GM21390 (cell line): ENCODE results near the gene MCAT.

Source experiments
- ATAC-seq: cut with Tn5 transposase; IDR thresholded peaks from one replicate; pipeline ENCODE4 v1.9.1; 2021; ENCODE audit not compliant: unreplicated experiment

MCAT gene, protein sequence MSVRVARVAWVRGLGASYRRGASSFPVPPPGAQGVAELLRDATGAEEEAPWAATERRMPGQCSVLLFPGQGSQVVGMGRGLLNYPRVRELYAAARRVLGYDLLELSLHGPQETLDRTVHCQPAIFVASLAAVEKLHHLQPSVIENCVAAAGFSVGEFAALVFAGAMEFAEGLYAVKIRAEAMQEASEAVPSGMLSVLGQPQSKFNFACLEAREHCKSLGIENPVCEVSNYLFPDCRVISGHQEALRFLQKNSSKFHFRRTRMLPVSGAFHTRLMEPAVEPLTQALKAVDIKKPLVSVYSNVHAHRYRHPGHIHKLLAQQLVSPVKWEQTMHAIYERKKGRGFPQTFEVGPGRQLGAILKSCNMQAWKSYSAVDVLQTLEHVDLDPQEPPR

DNA sequence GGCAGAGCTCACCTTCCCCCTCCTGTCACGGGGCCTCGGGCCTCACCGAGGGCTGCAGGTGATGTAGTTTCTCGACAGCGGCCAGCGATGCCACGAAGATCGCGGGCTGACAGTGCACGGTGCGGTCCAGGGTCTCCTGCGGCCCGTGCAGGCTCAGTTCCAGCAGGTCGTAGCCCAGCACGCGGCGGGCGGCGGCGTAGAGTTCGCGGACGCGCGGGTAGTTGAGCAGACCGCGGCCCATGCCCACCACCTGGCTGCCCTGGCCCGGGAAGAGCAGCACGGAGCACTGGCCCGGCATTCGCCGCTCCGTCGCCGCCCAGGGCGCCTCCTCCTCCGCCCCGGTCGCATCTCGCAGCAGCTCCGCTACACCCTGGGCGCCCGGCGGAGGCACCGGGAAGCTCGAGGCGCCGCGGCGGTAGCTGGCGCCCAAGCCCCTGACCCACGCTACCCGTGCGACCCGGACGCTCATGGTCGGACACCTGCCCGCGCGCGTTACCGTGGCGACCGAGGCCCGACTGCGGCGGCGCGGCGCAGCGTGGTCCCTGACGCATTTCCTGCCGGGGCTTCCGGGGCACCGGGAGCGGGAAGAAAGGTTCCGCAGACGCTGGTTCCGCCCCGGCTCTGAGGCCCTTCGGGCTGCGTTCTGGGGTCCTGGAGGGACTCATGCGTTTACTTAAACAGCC lies at the start of gene MCAT:
Gene MCAT, minus strand, starts transcription at position 519 of the 683 bp plus-strand sequence. Its CDS starts 50 bp downstream, at position 469.
- peak; percentile 59 for ATAC-seq

DNA sequence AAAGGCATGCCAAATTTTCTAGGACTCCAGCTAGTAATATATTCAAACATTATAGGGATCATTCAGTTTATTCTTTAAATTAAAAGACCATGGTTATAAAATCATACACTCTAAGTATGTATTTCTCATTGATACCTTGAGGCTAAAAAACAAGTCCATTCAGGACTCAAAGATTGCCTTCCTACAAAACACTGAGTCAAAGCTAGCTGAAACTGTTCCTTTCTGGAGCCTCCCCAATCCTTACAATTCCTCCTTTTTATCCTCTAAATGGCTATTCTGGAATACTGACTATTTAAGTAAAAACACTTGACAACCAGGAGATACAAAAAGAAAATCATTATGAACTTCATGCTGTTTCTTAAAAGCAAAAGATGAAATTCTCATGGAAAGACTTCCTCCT lies 48.6 kb upstream of the MCAT start:
- ATAC-seq: no peak

DNA sequence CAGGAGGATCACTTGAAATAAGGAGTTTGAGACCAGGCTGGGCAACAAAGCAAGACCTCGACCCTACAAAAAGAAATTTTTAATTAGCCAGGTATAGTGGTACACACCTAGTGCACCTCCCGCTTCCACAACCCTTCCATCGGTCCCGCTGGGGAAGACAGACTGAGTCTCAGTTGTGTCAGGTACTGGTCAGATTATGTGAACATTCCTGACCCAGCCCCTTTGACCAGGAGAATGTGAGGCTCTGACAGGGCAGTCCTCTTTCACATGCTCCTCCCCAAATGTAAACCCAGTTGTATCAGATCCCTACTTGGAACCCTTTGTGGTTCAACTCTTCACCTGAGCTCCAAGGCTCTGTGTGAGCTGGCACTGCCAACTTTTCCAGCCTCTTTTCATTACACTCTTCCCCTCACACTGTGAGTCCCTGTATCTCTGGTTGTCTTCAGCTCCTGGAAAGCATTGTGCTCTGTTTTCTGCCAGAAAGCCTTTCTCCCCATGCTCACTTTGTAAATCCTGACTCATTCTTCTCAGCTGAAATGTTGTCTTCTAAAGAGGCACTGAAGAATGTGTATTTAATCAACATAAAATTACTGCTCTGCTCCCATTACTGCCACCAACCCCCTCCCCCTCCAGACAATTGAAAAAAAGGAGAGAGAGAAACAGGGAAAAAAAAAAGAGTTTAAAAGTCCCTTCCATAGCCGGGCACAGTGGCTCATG lies 45.8 kb upstream of the MCAT start:
- ATAC-seq: no peak

DNA sequence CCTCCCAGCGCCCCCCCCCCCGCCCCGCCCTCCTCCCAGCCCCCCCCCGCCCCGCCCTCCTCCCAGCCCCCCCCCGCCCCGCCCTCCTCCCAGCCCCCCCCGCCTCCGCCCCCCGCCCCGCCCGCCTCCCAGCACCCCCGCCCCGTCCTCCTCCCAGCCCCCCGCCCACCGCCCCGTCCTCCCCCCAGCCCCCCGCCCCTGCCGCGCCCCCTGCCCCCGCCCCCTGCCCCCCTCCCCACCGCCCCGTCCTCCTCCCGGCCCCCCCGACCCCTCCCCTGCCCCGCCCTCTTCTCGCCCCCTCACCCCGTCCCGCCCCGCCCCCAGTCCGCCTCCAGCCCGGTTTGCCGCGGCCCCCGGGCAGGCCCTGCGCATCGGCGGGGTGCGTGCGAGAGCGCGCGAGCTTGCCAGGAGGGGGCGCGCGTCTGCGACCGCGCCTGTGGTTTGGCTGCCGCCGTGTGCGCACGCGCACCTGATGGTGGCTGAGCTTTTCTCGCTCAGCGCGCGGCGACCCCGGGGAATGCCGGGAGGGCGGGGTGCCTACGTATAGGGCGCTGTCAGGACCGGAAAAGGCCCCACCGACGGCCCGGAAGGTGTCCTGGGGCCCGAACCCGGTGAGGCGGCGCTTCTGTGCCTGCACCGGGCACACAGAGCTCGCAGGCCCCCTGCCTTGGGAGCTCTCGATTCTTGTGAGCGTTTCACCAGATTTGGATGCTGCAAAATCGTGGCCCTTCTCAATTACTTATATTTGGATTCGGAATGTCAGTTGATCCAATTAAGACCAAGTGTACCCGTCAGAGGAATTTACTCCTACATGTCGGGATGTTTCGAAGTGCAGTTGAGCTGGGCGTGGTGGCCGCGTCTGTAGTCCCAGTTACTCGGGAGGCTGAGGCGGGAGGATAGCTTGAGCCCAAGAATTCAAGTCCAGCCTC lies 44.2 kb upstream of the MCAT start:
- ATAC-seq: peak; percentile 82

DNA sequence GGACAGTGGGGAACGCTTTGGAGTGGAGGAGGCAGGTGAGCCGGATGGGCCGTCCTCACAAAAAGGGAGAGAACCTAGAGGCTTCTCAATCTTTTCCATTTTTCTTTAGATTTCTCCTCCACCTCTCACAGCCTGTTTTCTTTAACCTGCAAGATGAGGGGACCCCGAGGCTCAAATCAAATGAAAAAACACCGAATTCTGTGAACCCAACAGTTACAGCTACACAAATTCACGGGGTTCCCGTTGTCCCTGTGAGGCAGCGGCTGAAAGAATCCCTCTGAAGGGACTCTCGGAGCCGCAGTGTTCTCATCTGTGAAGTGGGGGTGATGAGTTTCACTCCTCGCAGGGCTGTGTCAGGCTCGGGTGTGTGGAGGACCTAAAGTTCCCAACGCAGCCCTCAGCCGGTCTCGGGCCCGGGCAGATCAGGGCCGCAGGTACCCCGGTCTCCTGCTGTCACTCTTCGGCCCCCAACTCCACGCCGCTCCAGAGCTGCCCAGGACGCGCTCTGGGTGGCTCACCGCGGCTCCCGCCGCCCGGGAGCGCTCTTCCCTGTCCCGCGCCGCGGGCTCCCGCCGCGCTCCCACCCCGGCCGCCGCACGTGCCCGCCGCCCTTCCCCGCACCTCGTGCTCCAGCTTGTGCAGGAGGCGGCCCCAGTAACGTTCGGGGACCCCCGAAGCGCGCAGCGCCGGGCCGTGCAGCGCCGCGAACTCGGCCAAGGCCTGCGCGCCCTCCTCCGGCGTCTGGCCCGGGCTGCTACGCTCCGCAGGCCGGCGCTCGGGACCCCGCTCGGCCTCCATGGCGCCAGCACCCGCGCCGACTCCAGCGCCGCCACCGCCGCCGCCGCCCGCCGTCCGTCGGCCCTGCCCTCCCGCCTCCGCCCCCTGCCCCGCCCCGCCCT lies 43.3 kb upstream of the MCAT start, which contains the start of gene TTLL12:
Gene TTLL12, minus strand, starts transcription at position 863 of the 899 bp plus-strand sequence. Its CDS starts 65 bp downstream, at position 798.
- peak; percentile 52 for ATAC-seq

DNA sequence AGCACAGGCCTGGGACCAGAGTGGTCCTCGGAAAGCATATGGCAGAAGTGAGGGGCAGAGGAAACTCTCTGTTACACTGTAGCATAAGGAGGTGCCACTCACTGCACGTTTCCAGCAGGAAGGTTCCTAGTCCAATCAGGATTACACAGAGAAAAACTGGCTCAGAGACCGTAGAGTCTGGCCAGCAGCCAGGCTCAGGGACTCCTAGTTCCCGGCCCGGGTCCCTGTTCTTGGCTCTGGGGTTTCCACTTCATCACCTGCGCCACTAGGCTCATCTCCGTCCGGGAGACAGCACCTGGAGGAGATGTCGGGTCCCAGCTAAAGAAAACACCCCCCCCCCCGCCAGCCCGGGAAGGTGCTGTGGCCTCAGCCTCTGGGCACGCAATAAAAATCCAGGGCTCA lies 42.7 kb upstream of the MCAT start:
- no peak for ATAC-seq

DNA sequence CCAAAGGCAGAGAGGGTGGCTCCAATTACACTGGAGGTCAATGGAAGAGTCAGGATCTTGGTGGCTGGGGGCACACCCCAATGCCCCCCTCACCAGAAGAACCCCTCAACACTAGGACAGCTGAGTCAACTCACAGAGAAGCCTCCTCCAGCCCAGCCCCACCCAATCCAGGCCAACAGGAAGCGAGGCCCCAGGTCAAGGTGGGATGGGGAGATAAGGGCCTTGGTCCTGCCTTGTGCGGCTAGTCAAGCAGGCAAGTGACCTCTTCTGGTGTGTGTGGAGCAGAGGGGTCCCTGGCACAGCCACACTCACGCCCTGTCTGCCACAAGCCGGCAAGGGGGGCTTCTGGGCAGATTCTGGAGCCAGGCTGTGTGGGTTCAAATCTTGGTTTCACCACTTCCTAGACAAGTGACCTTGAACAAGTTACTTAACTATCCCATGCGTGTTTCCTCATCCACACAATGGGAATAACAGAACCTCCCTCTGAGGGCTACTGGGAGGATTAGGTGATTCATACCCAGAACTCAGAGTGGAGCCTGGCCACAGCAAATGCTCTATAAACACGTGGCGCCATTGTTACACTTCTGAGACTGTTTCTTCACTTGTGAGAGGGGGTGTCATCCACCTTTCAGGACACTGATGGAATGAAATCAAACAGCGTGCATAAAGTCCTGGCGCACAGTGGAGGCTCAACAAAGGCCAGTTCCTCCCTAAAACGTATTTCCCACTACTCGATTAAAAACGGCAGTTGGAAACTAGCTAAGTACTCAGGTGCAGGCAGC lies 40.5 kb upstream of the MCAT start:
- ATAC-seq: no peak

DNA sequence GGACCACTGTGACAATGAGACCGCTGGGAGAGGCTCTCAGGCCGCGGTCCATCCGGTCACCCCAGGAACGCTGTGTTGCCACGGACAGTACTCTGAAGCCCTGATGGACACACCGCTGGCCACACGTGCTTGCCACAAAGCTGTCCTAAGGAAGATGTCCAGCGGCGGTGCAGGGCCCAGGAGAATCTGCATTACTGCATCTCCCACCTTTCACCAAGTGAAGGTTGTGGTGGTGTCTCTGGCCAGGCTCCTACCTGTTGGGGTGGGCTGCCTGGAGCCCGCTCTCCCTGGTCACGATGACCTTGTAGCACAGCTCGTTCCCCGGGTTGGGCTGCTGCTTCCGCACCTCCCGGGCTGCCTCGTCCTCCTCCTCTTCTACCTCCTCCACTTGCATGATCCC lies 39.5 kb upstream of the MCAT start:
- no peak for ATAC-seq

DNA sequence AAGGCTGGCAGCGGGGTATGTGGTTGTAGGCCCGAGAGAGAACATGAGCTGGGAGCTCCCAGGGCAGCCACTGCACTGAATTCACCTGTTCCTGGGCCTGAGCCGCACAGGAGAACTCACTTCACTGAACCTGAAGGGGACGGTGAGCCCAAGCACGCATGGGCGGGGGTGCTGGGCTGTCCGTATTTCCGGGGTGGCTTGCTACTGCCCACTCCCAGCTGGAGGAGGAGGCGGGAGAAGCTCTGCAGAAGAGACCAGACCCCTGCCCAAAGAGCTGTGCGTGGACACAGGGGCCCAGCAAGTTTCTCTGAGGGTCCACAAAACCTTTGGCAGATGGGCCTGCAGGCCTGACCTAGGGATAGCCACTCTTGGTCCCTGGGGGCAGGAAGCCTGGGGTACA lies 38.9 kb upstream of the MCAT start:
- ATAC-seq: no peak

DNA sequence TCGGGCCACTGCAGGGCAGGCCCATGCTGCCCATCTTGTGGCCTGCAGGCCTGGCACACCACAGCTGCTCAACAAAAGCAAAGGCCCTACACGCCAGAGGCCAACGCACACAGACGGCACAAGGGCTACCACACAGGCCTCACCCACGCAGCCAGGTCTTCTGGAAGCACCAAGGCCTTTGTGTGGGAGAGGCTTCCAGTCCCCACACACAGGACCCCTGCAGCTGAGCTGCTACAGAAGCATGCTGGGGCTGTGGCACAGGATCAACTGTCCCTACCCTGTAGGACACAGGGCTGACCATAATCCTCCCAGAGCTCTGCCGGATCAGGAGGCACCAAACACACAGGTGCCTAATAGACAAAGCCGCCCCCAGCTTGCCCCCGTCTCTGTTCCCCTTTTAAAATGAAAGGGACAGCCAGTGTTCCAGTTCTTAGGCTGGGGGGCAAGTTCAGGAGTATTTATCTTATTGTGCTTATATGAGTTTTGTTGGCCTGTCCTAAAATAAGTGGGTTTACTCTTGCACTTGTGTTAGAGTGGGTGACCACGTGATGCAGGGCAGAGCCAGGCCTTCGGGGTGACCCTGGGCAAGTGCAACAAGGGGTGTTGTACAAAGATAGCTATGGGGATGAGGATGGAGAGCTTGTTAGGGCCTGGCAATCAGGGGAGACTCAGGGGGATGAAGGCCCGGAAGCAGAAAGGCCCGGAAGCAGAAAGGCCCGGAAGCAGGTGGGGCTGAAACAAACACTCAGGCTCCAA lies 38.3 kb upstream of the MCAT start:
- ATAC-seq: no peak

DNA sequence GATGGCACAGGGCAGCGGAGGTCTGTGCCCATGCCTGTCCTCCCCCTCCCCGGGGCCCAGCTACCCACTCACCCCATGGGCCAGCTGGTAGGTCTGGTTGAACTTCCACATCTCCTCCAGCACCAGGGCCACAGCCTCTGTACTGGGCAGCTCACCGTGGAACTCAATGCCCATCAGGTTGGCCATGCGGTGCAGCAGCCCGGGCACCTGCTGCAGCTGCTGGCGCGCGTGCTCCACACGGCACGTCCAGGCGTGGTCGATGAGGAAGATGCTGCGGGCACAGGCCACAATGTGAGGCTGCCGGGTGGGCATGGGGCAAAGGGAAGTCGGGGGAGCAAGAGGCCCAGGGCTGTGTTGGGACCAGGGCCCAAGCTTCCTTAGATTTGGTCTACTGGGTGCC lies 37.5 kb upstream of the MCAT start:
- ATAC-seq: no peak

DNA sequence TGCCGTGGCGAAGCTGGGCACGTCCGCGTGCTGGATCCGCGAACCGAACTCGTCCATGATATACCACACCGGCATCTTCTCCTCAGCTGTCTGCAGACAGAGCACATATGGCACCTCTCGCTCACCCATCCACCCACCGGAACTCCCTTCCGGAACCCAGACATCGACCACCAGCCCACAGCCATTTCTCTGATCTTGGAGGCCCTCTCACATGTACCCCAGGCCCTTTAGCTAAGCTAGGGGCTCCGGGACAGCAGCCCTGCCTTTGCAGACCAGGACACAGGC lies 36.7 kb upstream of the MCAT start:
- no peak for ATAC-seq

DNA sequence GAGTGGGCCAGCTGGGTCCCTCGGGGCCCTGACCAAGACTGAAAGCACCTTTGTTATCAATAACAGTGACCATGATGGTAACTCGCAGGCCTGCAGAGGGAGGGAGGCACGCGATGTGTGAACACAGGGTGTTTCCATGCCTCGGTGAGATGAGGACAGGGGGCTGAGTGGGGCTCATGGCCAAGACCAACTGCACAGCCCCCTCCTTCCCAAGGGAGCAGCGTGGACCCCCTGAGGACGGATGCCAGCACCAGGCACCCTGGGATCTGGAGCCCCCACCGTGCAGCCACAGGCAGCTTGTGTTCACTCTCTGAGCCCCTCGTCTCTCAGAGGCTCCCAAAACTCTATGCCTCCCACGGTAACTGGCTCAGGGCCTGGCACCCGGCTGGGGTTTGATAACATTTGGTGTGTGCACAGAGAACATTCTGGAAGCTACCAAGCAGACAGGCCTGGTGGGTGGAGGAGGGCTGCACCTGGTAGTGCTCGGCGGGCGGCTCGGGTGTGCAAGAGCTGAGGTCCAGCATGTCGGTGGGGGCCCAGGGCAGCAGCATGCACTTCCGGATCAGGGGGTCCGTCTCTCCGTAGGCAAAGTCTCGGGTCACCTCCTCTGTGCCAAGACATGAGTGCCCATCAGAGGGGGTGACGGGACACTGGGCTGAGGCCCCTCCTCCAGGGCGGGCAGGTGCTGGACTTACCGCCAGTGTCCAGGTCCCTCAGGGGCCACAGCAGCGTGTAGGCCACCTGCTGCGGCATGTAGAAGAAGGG lies 36.1 kb upstream of the MCAT start:
- no peak for ATAC-seq

DNA sequence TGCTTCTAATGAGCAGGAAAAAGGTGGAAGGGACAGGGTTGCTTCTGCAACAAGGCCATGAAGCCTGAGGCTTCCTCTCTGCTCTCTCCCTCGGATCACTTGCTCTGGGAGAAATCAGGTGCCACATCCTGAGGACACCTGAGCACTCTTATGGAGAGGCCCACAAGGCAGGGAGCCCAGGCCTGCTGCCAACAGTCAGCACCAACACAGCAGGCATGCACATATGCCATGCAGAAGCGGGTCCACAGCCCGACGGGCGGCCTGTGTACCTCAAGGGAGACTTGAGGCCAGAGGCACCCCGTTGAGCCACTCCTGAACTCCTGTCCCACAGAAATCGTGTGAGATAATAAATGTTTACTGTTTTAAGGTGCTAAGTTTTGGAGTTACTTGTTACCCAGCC lies 34.3 kb upstream of the MCAT start:
- ATAC-seq: no peak

DNA sequence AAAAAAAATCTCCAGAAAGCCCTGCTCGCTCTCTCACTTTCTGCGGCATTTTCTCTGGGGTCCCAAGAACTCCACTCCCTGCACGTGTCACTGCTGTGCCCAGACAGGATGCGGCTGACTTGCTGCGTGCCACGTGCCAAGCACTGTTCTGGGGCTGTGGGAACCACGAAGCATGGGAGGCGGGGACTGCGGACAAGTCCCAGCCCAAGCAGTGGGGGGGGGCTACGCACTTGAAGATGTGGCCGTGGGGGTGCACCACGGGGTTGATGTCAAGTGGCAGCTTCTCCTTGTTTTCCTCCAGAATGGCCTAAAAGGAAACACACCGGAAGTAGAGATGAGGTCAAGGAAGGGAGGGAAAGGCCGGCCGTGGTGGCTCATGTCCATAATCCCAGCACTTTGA lies 32.9 kb upstream of the MCAT start:
- ATAC-seq: no peak

DNA sequence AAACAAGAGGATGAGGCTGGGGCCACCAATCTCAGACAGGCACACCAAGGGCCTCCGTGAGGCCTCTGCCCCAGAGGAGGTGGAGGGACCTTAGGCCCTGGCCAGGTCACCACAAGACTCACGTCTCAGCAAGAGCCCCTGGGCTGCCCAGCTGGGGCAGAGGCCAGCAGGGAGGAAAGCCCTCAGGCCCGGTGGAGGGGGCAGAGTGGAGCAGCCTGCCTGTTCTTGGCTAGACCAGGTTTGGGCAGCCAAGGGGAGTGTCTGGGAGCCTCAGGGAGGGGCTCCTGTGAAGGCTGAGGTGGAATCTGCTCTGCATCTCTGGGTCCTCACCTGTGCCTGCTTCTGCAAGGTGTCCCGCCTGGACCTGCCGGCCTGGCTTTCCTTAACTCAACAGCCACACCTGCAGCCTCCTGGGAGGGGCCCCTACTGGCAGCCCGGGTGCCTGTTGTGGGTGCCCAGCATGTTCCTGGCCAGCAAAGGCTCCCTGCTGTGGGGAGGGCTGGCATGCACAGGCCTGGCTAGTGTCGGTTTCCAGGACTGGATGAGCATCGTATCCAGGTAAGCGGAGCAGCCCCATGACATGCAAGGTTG lies 31.8 kb upstream of the MCAT start:
- ATAC-seq: no peak

DNA sequence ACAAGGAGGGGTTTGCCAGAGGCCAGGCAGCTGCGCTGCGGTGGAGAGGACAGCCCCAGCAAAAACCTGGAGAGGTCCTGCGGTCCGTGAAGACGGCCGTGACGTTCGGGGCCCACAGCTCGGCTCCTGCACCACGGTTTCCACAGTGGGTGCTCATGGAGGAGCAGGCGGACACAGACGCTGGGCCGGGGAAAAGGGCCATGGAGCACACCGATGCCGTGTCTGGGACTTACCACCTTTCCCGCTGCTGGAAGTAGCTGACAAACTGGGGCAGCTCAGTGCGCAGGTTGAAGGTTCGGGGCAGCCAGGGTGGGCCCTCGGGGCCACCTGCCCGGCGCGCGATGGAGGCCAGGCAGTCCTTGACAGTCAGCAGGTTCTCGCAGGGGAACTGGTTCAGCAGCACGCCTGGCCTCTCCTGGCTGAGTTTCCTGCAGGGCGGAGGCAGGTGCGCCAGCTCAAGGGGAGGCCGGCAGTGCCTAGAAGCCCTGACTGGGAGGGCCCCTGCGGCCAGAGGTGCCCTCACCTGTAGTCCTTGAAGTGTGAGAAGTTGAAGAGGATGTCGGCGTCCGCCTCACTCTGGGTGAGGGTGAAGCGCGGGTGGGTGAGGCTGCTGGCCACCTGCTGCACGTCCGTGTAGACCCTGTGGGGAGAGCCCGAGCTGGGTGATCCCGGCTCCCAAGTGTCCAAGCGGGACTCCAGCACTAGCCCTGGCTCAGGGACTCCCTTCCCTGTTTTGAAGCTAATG lies 30.9 kb upstream of the MCAT start:
- no peak for ATAC-seq
